IPS-15b (cell line): ENCODE results near the gene POLRMT.
A peak's percentile ranks its signal among the peaks of the same experiment; 100 is the strongest.
"Not testable (repeated sequence)": the region's sequence is repeated elsewhere in the genome, so short reads cannot be mapped to it uniquely, and the experiment has no call there.

Experiments used
- H3K27me3 ChIP-seq: one replicate; pipeline ENCODE4 v1.6.1; 2013; ENCODE audit warnings: low read length; ENCODE audit not compliant: control insufficient read depth, insufficient read depth
- H3K36me3 ChIP-seq: one replicate; pipeline ENCODE4 v1.6.1; 2013; ENCODE audit warnings: low read length; ENCODE audit not compliant: control insufficient read depth, insufficient read depth
- H3K4me1 ChIP-seq: one replicate; pipeline ENCODE4 v1.6.1; 2013; ENCODE audit warnings: mild to moderate bottlenecking, low read length; ENCODE audit not compliant: control insufficient read depth, insufficient read depth
- H3K4me3 ChIP-seq: one replicate; pipeline ENCODE4 v1.5.1; 2013; ENCODE audit warnings: low read depth, low read length
- H3K9ac ChIP-seq: one replicate; pipeline ENCODE4 v1.6.1; 2013; ENCODE audit warnings: low read depth, mild to moderate bottlenecking, low read length
- H3K9me3 ChIP-seq: one replicate; pipeline ENCODE4 v1.6.1; 2013; ENCODE audit warnings: mild to moderate bottlenecking, low read length; ENCODE audit not compliant: control insufficient read depth, insufficient read depth

POLRMT gene

GRCh38 chr19:676007-676338, 42.6 kb upstream of the POLRMT start:
- Histone ChIP-seq H3K9ac (no peak overlapping the region), H3K27me3 (peaks cover 7% of the 10 kb centered on the region), H3K4me1 (no peaks in the 10 kb centered on the region), H3K36me3 (no peaks in the 10 kb centered on the region), H3K9me3 (no peaks in the 10 kb centered on the region), H3K4me3 (no peak overlapping the region)

GRCh38 chr19:674282-675151, 41.2 kb upstream of the POLRMT start:
- no peak overlapping the region for H3K9ac ChIP-seq

GRCh38 chr19:670609-671075, 37.3 kb upstream of the POLRMT start:
- no peak overlapping the region for H3K4me3 ChIP-seq
- H3K9me3 ChIP-seq: no peaks in the 10 kb centered on the region
- H3K9ac ChIP-seq: no peak overlapping the region
- H3K4me1 ChIP-seq: no peaks in the 10 kb centered on the region
- H3K36me3 ChIP-seq: no peaks in the 10 kb centered on the region
- H3K27me3 ChIP-seq: peaks cover 2% of the 10 kb centered on the region

More at GRCh38 chr19:674282-675151, 41.2 kb upstream of the POLRMT start:
- no peaks in the 10 kb centered on the region for H3K4me1 ChIP-seq
- H3K27me3 ChIP-seq: peaks cover 7% of the 10 kb centered on the region
- H3K4me3 ChIP-seq: no peak overlapping the region
- H3K36me3 ChIP-seq: no peaks in the 10 kb centered on the region
- no peaks in the 10 kb centered on the region for H3K9me3 ChIP-seq

- H3K9ac ChIP-seq, H3K4me3 ChIP-seq, H3K36me3 ChIP-seq, H3K9me3 ChIP-seq, H3K27me3 ChIP-seq, H3K4me1 ChIP-seq: not testable (repeated sequence)
These were observed 35.5 kb upstream of the POLRMT start for GRCh38 chr19:668675-669434.

GRCh38 chr19:666985-667573, 33.7 kb upstream of the POLRMT start:
- not testable (repeated sequence) for H3K27me3 ChIP-seq, H3K9ac ChIP-seq, H3K36me3 ChIP-seq, H3K4me3 ChIP-seq, H3K9me3 ChIP-seq, H3K4me1 ChIP-seq

- H3K9me3 ChIP-seq: no peaks in the 10 kb centered on the region
These were observed 31.6 kb upstream of the POLRMT start for GRCh38 chr19:664913-665443.

GRCh38 chr19:663682-664117, 30.4 kb upstream of the POLRMT start:
- Histone ChIP-seq H3K4me3 (peak overlapping the region; percentile 70), H3K27me3 (peaks cover 2% of the 10 kb centered on the region), H3K4me1 (peaks cover 2% of the 10 kb centered on the region), H3K9me3 (no peaks in the 10 kb centered on the region), H3K36me3 (peaks cover 6% of the 10 kb centered on the region), H3K9ac (peak overlapping the region; percentile 73)

More at GRCh38 chr19:664913-665443, 31.6 kb upstream of the POLRMT start:
- Histone ChIP-seq H3K27me3 (peaks cover 2% of the 10 kb centered on the region), H3K9ac (peak overlapping the region; percentile 12), H3K36me3 (peaks cover 1% of the 10 kb centered on the region), H3K4me1 (peaks cover 2% of the 10 kb centered on the region), H3K4me3 (no peak overlapping the region)

GRCh38 chr19:662962-663681, 29.8 kb upstream of the POLRMT start, which contains the start of gene RNF126:
RNF126 (minus strand) TSS chr19:663214; CDS start chr19:663121, 93 bp downstream.
- peaks cover 12% of the 10 kb centered on the region for H3K36me3 ChIP-seq
- peak within 1 kb of the TSS; percentile 81 for H3K9ac ChIP-seq
- H3K4me1 ChIP-seq: peaks cover 2% of the 10 kb centered on the region
- peak within 1 kb of the TSS; percentile 71 for H3K4me3 ChIP-seq
- no peaks in the 10 kb centered on the region for H3K9me3 ChIP-seq
- peaks cover 2% of the 10 kb centered on the region for H3K27me3 ChIP-seq

GRCh38 chr19:662207-662961, 29.0 kb upstream of the POLRMT start:
- Histone ChIP-seq H3K4me1 (peaks cover 2% of the 10 kb centered on the region), H3K9me3 (no peaks in the 10 kb centered on the region), H3K27me3 (peaks cover 2% of the 10 kb centered on the region), H3K4me3 (peak overlapping the region; percentile 71), H3K9ac (peak overlapping the region; percentile 81), H3K36me3 (peaks cover 12% of the 10 kb centered on the region)

- Histone ChIP-seq H3K4me3 (peak overlapping the region; percentile 71), H3K9me3 (no peaks in the 10 kb centered on the region), H3K36me3 (peaks cover 12% of the 10 kb centered on the region), H3K27me3 (peaks cover 2% of the 10 kb centered on the region), H3K9ac (peak overlapping the region; percentile 81), H3K4me1 (peaks cover 2% of the 10 kb centered on the region)
These were observed 28.3 kb upstream of the POLRMT start for GRCh38 chr19:661427-662196.
